Neural cell (in vitro differentiated cells): Measurements from ENCODE around the gene MED23. TPM values are rescaled to one million over a fixed set of nuclear protein-coding genes. Genes with fewer than 3 reads are reported as not detected.
A peak's percentile ranks its signal among the peaks of the same experiment; 100 is the strongest.

Source experiments
- H2AFZ ChIP-seq: fragments of 200-600, 300-800 bp; sonication (generic), shearing (Covaris generic); 2 replicates; pipeline ENCODE4 v1.6.0; 2014; ENCODE audit warnings: low read depth, mild to moderate bottlenecking, antibody characterized with exemption, low read length, moderate library complexity
- H3F3A ChIP-seq: fragments of 200-600 bp; shearing (Covaris generic); 2 replicates; pipeline ENCODE4 v1.6.1; 2016; ENCODE audit warnings: mild to moderate bottlenecking, moderate library complexity, mixed read lengths, antibody characterized with exemption, low read length; ENCODE audit not compliant: insufficient read depth, poor library complexity, severe bottlenecking
- H3K27ac ChIP-seq: fragments of 200-600, 300-800 bp; sonication (generic), shearing (Covaris generic); 2 replicates; pipeline ENCODE4 v1.5.1; 2014; ENCODE audit warnings: mild to moderate bottlenecking, low read length, moderate library complexity
- H3K27me3 ChIP-seq: fragments of 300-800, 200-600 bp; sonication (generic), shearing (Covaris generic); 2 replicates; pipeline ENCODE4 v1.6.0; 2014; ENCODE audit warnings: mild to moderate bottlenecking, low read depth, low read length, moderate library complexity; ENCODE audit not compliant: insufficient read depth
- H3K36me3 ChIP-seq: fragments of 300-800, 200-600 bp; sonication (generic), shearing (Covaris generic); 2 replicates; pipeline ENCODE4 v1.5.1; 2014; ENCODE audit warnings: mild to moderate bottlenecking, antibody characterized with exemption, low read length, moderate library complexity; ENCODE audit not compliant: insufficient read depth
- H3K4me2 ChIP-seq: fragments of 300-800, 200-600 bp; sonication (generic), shearing (Covaris generic); 2 replicates; pipeline ENCODE4 v1.6.0; 2014; ENCODE audit warnings: mild to moderate bottlenecking, low read length
- H3K4me3 ChIP-seq: fragments of 300-800, 200-600 bp; sonication (generic), shearing (Covaris generic); 2 replicates; pipeline ENCODE4 v1.5.1; 2014; ENCODE audit warnings: mild to moderate bottlenecking, low read length, moderate library complexity
- H3K79me2 ChIP-seq: fragments of 200-600 bp; shearing (Covaris generic); replicated peaks from 2 replicates; pipeline ENCODE4 v1.6.0; 2014; ENCODE audit warnings: mild to moderate bottlenecking, low read length, moderate library complexity; ENCODE audit not compliant: insufficient read depth
- H3K9ac ChIP-seq: fragments of 300-800, 200-600 bp; sonication (generic), shearing (Covaris generic); 2 replicates; pipeline ENCODE4 v1.6.1; 2016; ENCODE audit warnings: mild to moderate bottlenecking, low read length, mixed read lengths
- H3K9me2 ChIP-seq: fragments of 200-600 bp; shearing (Covaris generic); 2 replicates; pipeline ENCODE4 v1.6.1; 2016; ENCODE audit warnings: mild to moderate bottlenecking, low read length, mixed read lengths; ENCODE audit not compliant: insufficient read depth
- H3K9me3 ChIP-seq: fragments of 200-600, 300-800 bp; sonication (generic), shearing (Covaris generic); 2 replicates; pipeline ENCODE4 v1.6.1; 2016; ENCODE audit warnings: mild to moderate bottlenecking, mixed run types, low read length, moderate library complexity, mixed read lengths
- H4K20me1 ChIP-seq: fragments of 200-600 bp; shearing (Covaris generic); 2 replicates; pipeline ENCODE4 v1.6.1; 2016; ENCODE audit warnings: mild to moderate bottlenecking, mixed run types; ENCODE audit not compliant: insufficient read depth
- EP300 ChIP-seq: fragments of 450-650 bp; conservative IDR thresholded peaks from 2 replicates; pipeline ENCODE4 v1.6.1; 2014; ENCODE audit warnings: antibody characterized with exemption, mild to moderate bottlenecking, moderate library complexity; ENCODE audit not compliant: poor library complexity, severe bottlenecking
- EZH2 ChIP-seq: fragments of 200-600, 300-800 bp; shearing (Covaris generic), sonication (generic); IDR thresholded peaks from 2 replicates; pipeline ENCODE4 v1.6.1; 2014; ENCODE audit warnings: antibody characterized with exemption, low read length, borderline replicate concordance, mild to moderate bottlenecking; ENCODE audit not compliant: insufficient read depth, poor library complexity, severe bottlenecking
- MXI1 ChIP-seq: fragments of 450-650 bp; conservative IDR thresholded peaks from 2 replicates; pipeline ENCODE4 v1.6.1; 2014; ENCODE audit warnings: antibody characterized with exemption, mild to moderate bottlenecking; ENCODE audit not compliant: poor library complexity, severe bottlenecking
- POLR2AphosphoS5 ChIP-seq: IDR thresholded peaks from 2 replicates; pipeline ENCODE4 v1.6.1; 2012
- RAD21 ChIP-seq: fragments of 450-650 bp; conservative IDR thresholded peaks from 2 replicates; pipeline ENCODE4 v1.6.1; 2014; ENCODE audit warnings: antibody characterized with exemption, mild to moderate bottlenecking, moderate library complexity
- SMC3 ChIP-seq: fragments of 450-650 bp; conservative IDR thresholded peaks from 2 replicates; pipeline ENCODE4 v1.6.1; 2014; ENCODE audit warnings: antibody characterized with exemption, mild to moderate bottlenecking, moderate library complexity; ENCODE audit not compliant: poor library complexity
- TAF1 ChIP-seq: IDR thresholded peaks from 2 replicates; pipeline ENCODE4 v1.6.1; 2012; ENCODE audit warnings: low read depth
- polyA plus RNA-seq: library from polyadenylated mRNA; depleted of rRNA; stranded (reverse); fragments of >200 nt; gene quantifications from 2 replicates; pipeline ENCODE4 v1.2.3, GENCODE V29; 2014
- TF ChIP-seq, protein P1 (sequence below): IDR thresholded peaks from 2 replicates; pipeline ENCODE4 v1.6.1; 2012; ENCODE audit warnings: borderline replicate concordance
- TF ChIP-seq, protein P2 (sequence below): fragments of 450-650 bp; IDR thresholded peaks from 2 replicates; pipeline ENCODE4 v1.5.1; 2014; ENCODE audit warnings: antibody characterized with exemption, mild to moderate bottlenecking, moderate library complexity; ENCODE audit not compliant: poor library complexity, severe bottlenecking

MED23 gene
- polyA plus RNA-seq, 1 donor from 2014 or later, result 104 TPM

DNA sequence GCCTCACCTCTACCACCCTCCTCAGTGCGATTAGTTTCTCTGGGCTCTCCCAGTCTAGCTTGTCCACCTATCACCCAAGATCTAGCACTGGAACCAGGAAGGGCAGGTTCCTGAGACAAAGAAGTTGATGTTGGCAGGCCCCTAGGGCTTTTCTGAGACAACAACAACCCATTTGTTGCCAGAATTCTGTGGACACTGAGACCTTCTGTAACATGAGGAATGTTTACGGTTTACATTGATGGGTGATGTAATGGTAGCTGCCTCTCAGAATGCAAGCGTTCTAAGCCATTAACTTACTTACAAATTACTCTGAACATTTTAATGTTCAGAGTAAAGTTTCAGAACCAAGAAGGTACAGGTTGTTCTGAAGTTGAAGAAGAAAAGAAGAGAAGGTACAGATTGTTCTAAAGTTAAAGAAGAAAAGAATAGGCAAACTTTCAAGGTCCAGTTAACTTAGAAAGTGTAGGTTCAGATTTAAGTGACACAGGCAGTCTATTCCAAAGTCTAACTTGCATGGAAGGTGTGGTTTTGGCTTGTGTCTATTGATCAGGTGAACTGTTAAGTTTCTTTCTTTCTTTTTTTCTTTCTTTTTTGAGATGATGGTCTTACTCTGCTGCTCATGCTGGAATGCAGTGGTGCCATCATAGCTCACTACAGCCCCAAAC, 3.7 kb upstream of the MED23 start:
- Histone ChIP-seq H3K9me2 (no peaks in the 10 kb centered on the region), H3K36me3 (no peaks in the 10 kb centered on the region), H3K4me3 (no peak overlapping the region), H3K27ac (no peak overlapping the region), H3F3A (no peaks in the 10 kb centered on the region), H2AFZ (no peak overlapping the region), H3K4me2 (no peak overlapping the region), H3K79me2 (peaks cover 10% of the 10 kb centered on the region), H3K9ac (no peak overlapping the region), H3K9me3 (no peaks in the 10 kb centered on the region), H4K20me1 (no peaks in the 10 kb centered on the region), H3K27me3 (no peaks in the 10 kb centered on the region)
- TF ChIP-seq TAF1, result no peak
- TF ChIP-seq EZH2, result no peak
- TF ChIP-seq, protein P1, sequence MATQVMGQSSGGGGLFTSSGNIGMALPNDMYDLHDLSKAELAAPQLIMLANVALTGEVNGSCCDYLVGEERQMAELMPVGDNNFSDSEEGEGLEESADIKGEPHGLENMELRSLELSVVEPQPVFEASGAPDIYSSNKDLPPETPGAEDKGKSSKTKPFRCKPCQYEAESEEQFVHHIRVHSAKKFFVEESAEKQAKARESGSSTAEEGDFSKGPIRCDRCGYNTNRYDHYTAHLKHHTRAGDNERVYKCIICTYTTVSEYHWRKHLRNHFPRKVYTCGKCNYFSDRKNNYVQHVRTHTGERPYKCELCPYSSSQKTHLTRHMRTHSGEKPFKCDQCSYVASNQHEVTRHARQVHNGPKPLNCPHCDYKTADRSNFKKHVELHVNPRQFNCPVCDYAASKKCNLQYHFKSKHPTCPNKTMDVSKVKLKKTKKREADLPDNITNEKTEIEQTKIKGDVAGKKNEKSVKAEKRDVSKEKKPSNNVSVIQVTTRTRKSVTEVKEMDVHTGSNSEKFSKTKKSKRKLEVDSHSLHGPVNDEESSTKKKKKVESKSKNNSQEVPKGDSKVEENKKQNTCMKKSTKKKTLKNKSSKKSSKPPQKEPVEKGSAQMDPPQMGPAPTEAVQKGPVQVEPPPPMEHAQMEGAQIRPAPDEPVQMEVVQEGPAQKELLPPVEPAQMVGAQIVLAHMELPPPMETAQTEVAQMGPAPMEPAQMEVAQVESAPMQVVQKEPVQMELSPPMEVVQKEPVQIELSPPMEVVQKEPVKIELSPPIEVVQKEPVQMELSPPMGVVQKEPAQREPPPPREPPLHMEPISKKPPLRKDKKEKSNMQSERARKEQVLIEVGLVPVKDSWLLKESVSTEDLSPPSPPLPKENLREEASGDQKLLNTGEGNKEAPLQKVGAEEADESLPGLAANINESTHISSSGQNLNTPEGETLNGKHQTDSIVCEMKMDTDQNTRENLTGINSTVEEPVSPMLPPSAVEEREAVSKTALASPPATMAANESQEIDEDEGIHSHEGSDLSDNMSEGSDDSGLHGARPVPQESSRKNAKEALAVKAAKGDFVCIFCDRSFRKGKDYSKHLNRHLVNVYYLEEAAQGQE, result no peak
- no peak for TF ChIP-seq SMC3
- TF ChIP-seq, protein P2, sequence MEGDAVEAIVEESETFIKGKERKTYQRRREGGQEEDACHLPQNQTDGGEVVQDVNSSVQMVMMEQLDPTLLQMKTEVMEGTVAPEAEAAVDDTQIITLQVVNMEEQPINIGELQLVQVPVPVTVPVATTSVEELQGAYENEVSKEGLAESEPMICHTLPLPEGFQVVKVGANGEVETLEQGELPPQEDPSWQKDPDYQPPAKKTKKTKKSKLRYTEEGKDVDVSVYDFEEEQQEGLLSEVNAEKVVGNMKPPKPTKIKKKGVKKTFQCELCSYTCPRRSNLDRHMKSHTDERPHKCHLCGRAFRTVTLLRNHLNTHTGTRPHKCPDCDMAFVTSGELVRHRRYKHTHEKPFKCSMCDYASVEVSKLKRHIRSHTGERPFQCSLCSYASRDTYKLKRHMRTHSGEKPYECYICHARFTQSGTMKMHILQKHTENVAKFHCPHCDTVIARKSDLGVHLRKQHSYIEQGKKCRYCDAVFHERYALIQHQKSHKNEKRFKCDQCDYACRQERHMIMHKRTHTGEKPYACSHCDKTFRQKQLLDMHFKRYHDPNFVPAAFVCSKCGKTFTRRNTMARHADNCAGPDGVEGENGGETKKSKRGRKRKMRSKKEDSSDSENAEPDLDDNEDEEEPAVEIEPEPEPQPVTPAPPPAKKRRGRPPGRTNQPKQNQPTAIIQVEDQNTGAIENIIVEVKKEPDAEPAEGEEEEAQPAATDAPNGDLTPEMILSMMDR, result no peak
- TF ChIP-seq EP300, result no peak

DNA sequence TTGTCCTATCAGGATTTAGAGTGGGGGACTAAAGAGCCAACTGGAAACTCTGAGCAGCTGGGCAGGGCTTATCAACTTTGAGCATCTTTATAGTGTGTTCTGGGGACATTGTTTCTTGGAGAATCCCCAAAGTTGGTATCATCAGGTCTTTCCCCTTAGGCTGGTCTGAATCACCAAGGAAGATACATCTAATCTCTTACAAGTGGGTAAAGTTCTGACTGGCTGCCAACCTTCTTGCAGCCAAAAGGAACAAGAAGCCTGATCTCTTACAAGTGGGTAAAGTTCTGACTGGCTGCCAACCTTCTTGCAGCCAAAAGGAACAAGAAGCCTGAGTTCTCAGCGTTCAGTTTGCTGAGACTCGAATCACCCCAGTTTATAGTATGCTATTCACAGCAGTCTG, 1.6 kb upstream of the MED23 start:
- Histone ChIP-seq H3K36me3 (peaks cover 2% of the 10 kb centered on the region), H3K4me2 (no peak overlapping the region), H3K4me3 (no peak overlapping the region), H3K9me2 (no peaks in the 10 kb centered on the region), H3K79me2 (peaks cover 12% of the 10 kb centered on the region), H3F3A (no peaks in the 10 kb centered on the region), H3K9me3 (no peaks in the 10 kb centered on the region), H3K9ac (no peak overlapping the region), H4K20me1 (no peaks in the 10 kb centered on the region), H3K27me3 (no peaks in the 10 kb centered on the region), H2AFZ (no peak overlapping the region), H3K27ac (no peak overlapping the region)
- no peak for TF ChIP-seq EP300
- TF ChIP-seq TAF1, result no peak
- TF ChIP-seq SMC3, result no peak

DNA sequence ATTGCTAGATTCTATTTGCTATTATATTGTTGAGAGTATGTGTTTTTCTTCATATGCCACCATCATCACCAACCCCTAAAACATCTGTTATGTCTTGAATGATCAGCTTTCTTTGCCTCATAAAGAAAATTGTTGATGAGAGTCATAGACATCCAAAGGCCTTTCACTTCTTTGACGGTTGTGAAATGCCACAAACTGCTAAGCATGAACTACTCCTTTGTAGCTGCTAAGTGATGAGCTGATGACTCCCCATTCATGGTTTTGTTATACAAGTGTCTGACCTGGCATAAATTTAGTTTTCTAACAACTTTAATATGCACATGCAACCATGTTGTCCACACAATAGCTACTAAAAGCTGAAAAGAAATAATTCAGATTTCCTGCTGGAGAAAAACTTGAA, 684 bp upstream of the MED23 start:
- no peaks in the 10 kb centered on the region for H3K27me3 ChIP-seq
- H3K9me3 ChIP-seq, result no peaks in the 10 kb centered on the region
- H3K27ac ChIP-seq, result no peak overlapping the region
- H3K36me3 ChIP-seq, result peaks cover 7% of the 10 kb centered on the region
- H3K79me2 ChIP-seq, result peaks cover 12% of the 10 kb centered on the region
- H3K9ac ChIP-seq, result no peak overlapping the region
- no peaks in the 10 kb centered on the region for H4K20me1 ChIP-seq
- TF ChIP-seq TAF1 (no peak), POLR2AphosphoS5 (no peak), SMC3 (no peak), MXI1 (no peak), EP300 (no peak), RAD21 (no peak), EZH2 (no peak)
- TF ChIP-seq, protein P1, result no peak
- TF ChIP-seq, protein P2, result no peak
- H3K4me3 ChIP-seq, result peak overlapping the region; percentile 83
- no peak overlapping the region for H3K4me2 ChIP-seq
- peak overlapping the region; percentile 49 for H2AFZ ChIP-seq
- no peaks in the 10 kb centered on the region for H3F3A ChIP-seq
- H3K9me2 ChIP-seq, result no peaks in the 10 kb centered on the region
